Right kidney (tissue), 9 donors: ENCODE measurements around the gene TM9SF2.
A peak's percentile ranks its signal among the peaks of the same experiment; 100 is the strongest.
"Not testable (repeated sequence)": the region's sequence is repeated elsewhere in the genome, so short reads cannot be mapped to it uniquely, and the experiment has no call there.

Source experiments
- DNase-seq: peaks from one replicate; pipeline ENCODE4 v3.0.0-alpha.2; 2016
- long read RNA-seq, 8 donors: transcript quantifications; one replicate each; lab custom pipeline, GENCODE V29; 2026

TM9SF2 gene
- long read RNA-seq, donor 1, transcript TM9SF2-201 (17 exons, 3,430 nt), result major isoform, 68 of 96 reads
- long read RNA-seq, donor 1, partial matches to known transcripts, result 28 of 96 reads
- long read RNA-seq, donor 1, other reads (novel, unspliced or antisense), result 0 of 96 reads
- long read RNA-seq, donor 2, transcript TM9SF2-201 (17 exons, 3,430 nt), result major isoform, 66 of 66 reads
- long read RNA-seq, donor 2, partial matches to known transcripts, result 0 of 66 reads
- long read RNA-seq, donor 2, other reads (novel, unspliced or antisense), result 0 of 66 reads
- long read RNA-seq, donor 3, transcript TM9SF2-201 (17 exons, 3,430 nt), result major isoform, 47 of 65 reads
- long read RNA-seq, donor 3, partial matches to known transcripts, result 18 of 65 reads
- long read RNA-seq, donor 3, other reads (novel, unspliced or antisense), result 0 of 65 reads
- long read RNA-seq, donor 4, transcript TM9SF2-201 (17 exons, 3,430 nt), result major isoform, 57 of 97 reads
- long read RNA-seq, donor 4, partial matches to known transcripts, result 40 of 97 reads
- long read RNA-seq, donor 4, other reads (novel, unspliced or antisense), result 0 of 97 reads
- long read RNA-seq, donor 5, transcript TM9SF2-201 (17 exons, 3,430 nt), result major isoform, 84 of 138 reads
- long read RNA-seq, donor 5, partial matches to known transcripts, result 54 of 138 reads
- long read RNA-seq, donor 5, other reads (novel, unspliced or antisense), result 0 of 138 reads
- long read RNA-seq, donor 6, transcript TM9SF2-201 (17 exons, 3,430 nt), result major isoform, 66 of 78 reads
- long read RNA-seq, donor 6, partial matches to known transcripts, result 7 of 78 reads
- long read RNA-seq, donor 6, other reads (novel, unspliced or antisense), result 5 of 78 reads
- long read RNA-seq, donor 7, transcript TM9SF2-201 (17 exons, 3,430 nt), result major isoform, 111 of 167 reads
- long read RNA-seq, donor 7, partial matches to known transcripts, result 51 of 167 reads
- long read RNA-seq, donor 7, other reads (novel, unspliced or antisense), result 5 of 167 reads
- long read RNA-seq, donor 8, transcript TM9SF2-201 (17 exons, 3,430 nt), result major isoform, 86 of 107 reads
- long read RNA-seq, donor 8, partial matches to known transcripts, result 21 of 107 reads
- long read RNA-seq, donor 8, other reads (novel, unspliced or antisense), result 0 of 107 reads

- DNase-seq, result peak; percentile 93
Measured at GRCh38 chr13:99501184-99501847, at the start of gene TM9SF2. Gene TM9SF2, plus strand, starts transcription at chr13:99501472. Its CDS starts 135 bp downstream, at chr13:99501607.

GRCh38 chr13:99454518-99455183, 46.6 kb upstream of the TM9SF2 start:
- no peak for DNase-seq

GRCh38 chr13:99459099-99459850, 42.0 kb upstream of the TM9SF2 start:
- DNase-seq, result no peak

GRCh38 chr13:99460802-99461201, 40.5 kb upstream of the TM9SF2 start:
- DNase-seq, result not testable (repeated sequence)

- DNase-seq, result no peak
Measured at GRCh38 chr13:99463646-99464397, 37.5 kb upstream of the TM9SF2 start.

- DNase-seq, result no peak
Measured at GRCh38 chr13:99464441-99464949, 36.8 kb upstream of the TM9SF2 start.

GRCh38 chr13:99465454-99465853, 35.8 kb upstream of the TM9SF2 start:
- no peak for DNase-seq

GRCh38 chr13:99467764-99468163, 33.5 kb upstream of the TM9SF2 start:
- DNase-seq, result no peak

- no peak for DNase-seq
Measured at GRCh38 chr13:99469041-99469440, 32.2 kb upstream of the TM9SF2 start.

GRCh38 chr13:99470027-99470426, 31.2 kb upstream of the TM9SF2 start:
- no peak for DNase-seq

GRCh38 chr13:99471221-99472121, 29.8 kb upstream of the TM9SF2 start:
- DNase-seq, result no peak

- DNase-seq, result no peak
Measured at GRCh38 chr13:99472122-99472440, 29.2 kb upstream of the TM9SF2 start.

GRCh38 chr13:99473515-99473914, 27.8 kb upstream of the TM9SF2 start:
- no peak for DNase-seq

- DNase-seq, result no peak
Measured at GRCh38 chr13:99476648-99477047, 24.6 kb upstream of the TM9SF2 start.

- DNase-seq, result no peak
Measured at GRCh38 chr13:99477493-99477892, 23.8 kb upstream of the TM9SF2 start.

- no peak for DNase-seq
Measured at GRCh38 chr13:99481366-99481765, 19.9 kb upstream of the TM9SF2 start.

GRCh38 chr13:99484473-99484872, 16.8 kb upstream of the TM9SF2 start:
- DNase-seq, result no peak

GRCh38 chr13:99486996-99487395, 14.3 kb upstream of the TM9SF2 start:
- no peak for DNase-seq

GRCh38 chr13:99489028-99489427, 12.2 kb upstream of the TM9SF2 start:
- no peak for DNase-seq
